Loucy (cell line): Measurements from ENCODE around the gene PHLDA1.

Experiments
- H2AFZ ChIP-seq: fragments of 200-600 bp; sonication (generic); 2 replicates; pipeline ENCODE4 v1.6.0; 2016; ENCODE audit warnings: antibody characterized with exemption, mild to moderate bottlenecking, low read length, moderate library complexity
- H3F3A ChIP-seq: fragments of 200-600 bp; 2 replicates; pipeline ENCODE4 v1.6.0; 2016; ENCODE audit warnings: antibody characterized with exemption, low read depth, mild to moderate bottlenecking
- H3K27me3 ChIP-seq: fragments of 200-600 bp; sonication (generic); 2 replicates; pipeline ENCODE4 v1.6.1; 2014; ENCODE audit warnings: low read length, mild to moderate bottlenecking; ENCODE audit not compliant: insufficient read depth, poor library complexity, severe bottlenecking
- H3K36me3 ChIP-seq: fragments of 200-600 bp; sonication (generic); 2 replicates; pipeline ENCODE4 v1.6.1; 2016; ENCODE audit warnings: low read length; ENCODE audit not compliant: insufficient read depth
- H3K4me1 ChIP-seq: fragments of 200-600 bp; sonication (generic); 2 replicates; pipeline ENCODE4 v1.5.1; 2014; ENCODE audit warnings: low read length, mild to moderate bottlenecking; ENCODE audit not compliant: insufficient read depth, poor library complexity, severe bottlenecking
- H3K4me2 ChIP-seq: fragments of 200-600 bp; sonication (generic); 2 replicates; pipeline ENCODE4 v1.6.0; 2014; ENCODE audit warnings: antibody characterized with exemption, low read length, low read depth, mild to moderate bottlenecking; ENCODE audit not compliant: poor library complexity, severe bottlenecking
- H3K4me3 ChIP-seq: fragments of 200-600 bp; sonication (generic); 2 replicates; pipeline ENCODE4 v1.5.1; 2014; ENCODE audit warnings: low read length, mild to moderate bottlenecking, mixed read lengths; ENCODE audit not compliant: poor library complexity, severe bottlenecking
- H3K79me2 ChIP-seq: fragments of 200-600 bp; sonication (generic); 2 replicates; pipeline ENCODE4 v1.6.1; 2014; ENCODE audit warnings: low read length; ENCODE audit not compliant: insufficient read depth
- H3K9ac ChIP-seq: fragments of 200-600 bp; sonication (generic); 2 replicates; pipeline ENCODE4 v1.6.0; 2014; ENCODE audit warnings: mild to moderate bottlenecking, low read depth, low read length, moderate library complexity; ENCODE audit not compliant: poor library complexity, severe bottlenecking
- H3K9me2 ChIP-seq: fragments of 200-600 bp; sonication (generic); replicated peaks from 2 replicates; pipeline ENCODE4 v1.6.1; 2016; ENCODE audit warnings: low read depth, low read length, mixed read lengths
- H3K9me3 ChIP-seq: fragments of 200-600 bp; sonication (generic); 2 replicates; pipeline ENCODE4 v1.6.1; 2014; ENCODE audit warnings: mild to moderate bottlenecking, antibody characterized with exemption, low read length, low read depth; ENCODE audit not compliant: insufficient read depth
- H4K20me1 ChIP-seq: fragments of 200-600 bp; sonication (generic); 2 replicates; pipeline ENCODE4 v1.6.0; 2014; ENCODE audit warnings: antibody characterized with exemption, low read length, mild to moderate bottlenecking; ENCODE audit not compliant: insufficient read depth, poor library complexity, severe bottlenecking
- CTCF ChIP-seq: fragments of 200-600 bp; sonication (generic); conservative IDR thresholded peaks from 2 replicates; pipeline ENCODE4 v1.5.1; 2014; ENCODE audit warnings: mild to moderate bottlenecking, antibody characterized with exemption, low read length
- EZH2phosphoT487 ChIP-seq: fragments of 200-600 bp; IDR thresholded peaks from 2 replicates; pipeline ENCODE4 v1.6.1; 2018; ENCODE audit warnings: antibody characterized with exemption, mild to moderate bottlenecking, moderate library complexity, borderline replicate concordance

Gene PHLDA1

GRCh38 chr12:76024102-76024781, 7.3 kb downstream of the PHLDA1 start:
- peaks cover 17% of the 10 kb centered on the region; the same call in 1 of the 2 replicates for H3F3A ChIP-seq
- TF ChIP-seq CTCF (no peak), EZH2phosphoT487 (no peak)
- H3K4me2 ChIP-seq: no peak overlapping the region

GRCh38 chr12:76023069-76023690, 8.4 kb downstream of the PHLDA1 start:
- Histone ChIP-seq H3K4me3 (no peak overlapping the region), H2AFZ (no peak overlapping the region), H4K20me1 (no peaks in the 10 kb centered on the region), H3K9ac (no peak overlapping the region), H3K79me2 (no peaks in the 10 kb centered on the region), H3K9me2 (no peaks in the 10 kb centered on the region), H3K4me2 (no peak overlapping the region), H3K9me3 (no peaks in the 10 kb centered on the region), H3F3A (peaks cover 17% of the 10 kb centered on the region; the same call in 1 of the 2 replicates), H3K4me1 (peaks cover 37% of the 10 kb centered on the region), H3K27me3 (no peaks in the 10 kb centered on the region), H3K36me3 (no peaks in the 10 kb centered on the region)
- TF ChIP-seq EZH2phosphoT487 (no peak), CTCF (no peak)

More at GRCh38 chr12:76024102-76024781, 7.3 kb downstream of the PHLDA1 start:
- H3K4me3 ChIP-seq: no peak overlapping the region
- no peaks in the 10 kb centered on the region for H3K9me3 ChIP-seq
- no peaks in the 10 kb centered on the region for H3K27me3 ChIP-seq
- no peak overlapping the region for H2AFZ ChIP-seq
- no peak overlapping the region for H3K9ac ChIP-seq
- no peaks in the 10 kb centered on the region for H3K79me2 ChIP-seq
- H3K9me2 ChIP-seq: no peaks in the 10 kb centered on the region
- no peaks in the 10 kb centered on the region for H3K36me3 ChIP-seq
- H3K4me1 ChIP-seq: peaks cover 38% of the 10 kb centered on the region
- H4K20me1 ChIP-seq: no peaks in the 10 kb centered on the region

DNA sequence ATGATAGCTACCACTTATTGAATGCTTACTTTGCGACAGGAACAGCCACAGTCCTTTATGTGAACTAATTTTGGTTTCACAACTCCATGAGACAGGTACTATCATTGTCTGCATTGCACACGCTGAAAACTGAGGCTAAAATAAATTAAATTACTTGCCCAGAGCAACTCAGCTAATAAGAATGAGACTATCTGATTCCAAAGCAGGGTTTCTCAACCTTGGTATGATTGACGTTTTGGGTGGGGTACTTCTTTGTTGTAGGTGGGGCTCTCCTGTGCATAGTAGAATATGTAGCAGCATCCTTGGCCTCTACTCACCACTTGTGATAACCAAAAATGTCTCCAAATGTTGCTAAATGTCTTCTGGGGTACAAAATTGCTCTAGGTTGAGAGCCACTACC, 9.1 kb downstream of the PHLDA1 start:
- H3K4me1 ChIP-seq: peaks cover 39% of the 10 kb centered on the region
- H3K9me3 ChIP-seq: no peaks in the 10 kb centered on the region
- H3K79me2 ChIP-seq: no peaks in the 10 kb centered on the region
- H3K27me3 ChIP-seq: no peaks in the 10 kb centered on the region
- no peaks in the 10 kb centered on the region for H4K20me1 ChIP-seq
- no peaks in the 10 kb centered on the region for H3K9me2 ChIP-seq
- H3F3A ChIP-seq: peaks cover 17% of the 10 kb centered on the region; the same call in 1 of the 2 replicates
- no peak overlapping the region for H3K4me3 ChIP-seq
- no peak for TF ChIP-seq CTCF
- TF ChIP-seq EZH2phosphoT487: no peak
- H3K9ac ChIP-seq: no peak overlapping the region
- no peak overlapping the region for H2AFZ ChIP-seq
- no peaks in the 10 kb centered on the region for H3K36me3 ChIP-seq
- no peak overlapping the region for H3K4me2 ChIP-seq
